ENCODE measurements around the gene ZNF304.

Gene ZNF304

GRCh38 chr19:57382806-57383488 is 31.9 kb downstream of the ZNF304 start:
- ChIA-PET CTCF (interaction anchor here (0.5 to 0.6 kb wide), 2 partner anchors 29 to 107 kb away, joined by 3 to 4 read pairs; no protein-coding TSS in a partner anchor), POLR2A (ENCODE audit: low non-redundant PET) (no interaction called here)
- no peak overlapping the region for H3K27ac ChIP-seq
- DNase-seq (ENCODE audit: low spot score) = no peak
- no peak for TF ChIP-seq CTCF (conservative IDR thresholded peaks at IDR 0.05; ENCODE audit: low read depth)

GRCh38 chr19:57389194-57389729 is 38.2 kb downstream of the ZNF304 start:
- H3K27ac ChIP-seq = peak overlapping the region; percentile 80
- no peak for DNase-seq (ENCODE audit: low spot score)
- no peak for TF ChIP-seq CTCF (conservative IDR thresholded peaks at IDR 0.05; ENCODE audit: low read depth)
- ChIA-PET POLR2A (ENCODE audit: low non-redundant PET) (interaction anchor here (0.6 to 0.7 kb wide), 3 partner anchors 18 to 794 kb away, joined by 3 read pairs; partner anchors contain the start of gene ZNF274), CTCF (no interaction called here)

GRCh38 chr19:57389730-57390598 is 38.9 kb downstream of the ZNF304 start, which contains the start of gene ZNF548:
TSS of gene ZNF548 (plus strand) at chr19:57389854. CDS start at chr19:57390100, 246 bp downstream.
- TF ChIP-seq CTCF (conservative IDR thresholded peaks at IDR 0.05; ENCODE audit: low read depth) = no peak
- CTCF ChIA-PET = interaction anchor here (0.5 kb wide), 1 partner anchor 17 kb away, joined by 3 read pairs; no protein-coding TSS in a partner anchor
- peak; percentile 93 for DNase-seq (ENCODE audit: low spot score)
- H3K27ac ChIP-seq = peak within 1 kb of the TSS; percentile 80
- POLR2A ChIA-PET (ENCODE audit: low non-redundant PET) = interaction anchor here (0.6 to 0.7 kb wide), 2 partner anchors 121 to 793 kb away, joined by 3 read pairs; partner anchors contain the start of gene ZNF274

GRCh38 chr19:57395710-57396109 is 44.6 kb downstream of the ZNF304 start:
- no peak for TF ChIP-seq CTCF (conservative IDR thresholded peaks at IDR 0.05; ENCODE audit: low read depth)

GRCh38 chr19:57398868-57399267 is 47.8 kb downstream of the ZNF304 start:
- no peak overlapping the region for H3K27ac ChIP-seq
- ChIA-PET POLR2A (ENCODE audit: low non-redundant PET) (no interaction called here), CTCF (no interaction called here)
- TF ChIP-seq CTCF (conservative IDR thresholded peaks at IDR 0.05; ENCODE audit: low read depth) = no peak
- DNase-seq (ENCODE audit: low spot score) = no peak

More at GRCh38 chr19:57395710-57396109, 44.6 kb downstream of the ZNF304 start:
- no peak overlapping the region for H3K27ac ChIP-seq
- ChIA-PET CTCF (no interaction called here), POLR2A (ENCODE audit: low non-redundant PET) (no interaction called here)
- DNase-seq (ENCODE audit: low spot score) = no peak
